ENCODE results near the gene CNIH2.
"Not testable (repeated sequence)": the region's sequence is repeated elsewhere in the genome, so short reads cannot be mapped to it uniquely, and the experiment has no call there.

CNIH2 gene

DNA sequence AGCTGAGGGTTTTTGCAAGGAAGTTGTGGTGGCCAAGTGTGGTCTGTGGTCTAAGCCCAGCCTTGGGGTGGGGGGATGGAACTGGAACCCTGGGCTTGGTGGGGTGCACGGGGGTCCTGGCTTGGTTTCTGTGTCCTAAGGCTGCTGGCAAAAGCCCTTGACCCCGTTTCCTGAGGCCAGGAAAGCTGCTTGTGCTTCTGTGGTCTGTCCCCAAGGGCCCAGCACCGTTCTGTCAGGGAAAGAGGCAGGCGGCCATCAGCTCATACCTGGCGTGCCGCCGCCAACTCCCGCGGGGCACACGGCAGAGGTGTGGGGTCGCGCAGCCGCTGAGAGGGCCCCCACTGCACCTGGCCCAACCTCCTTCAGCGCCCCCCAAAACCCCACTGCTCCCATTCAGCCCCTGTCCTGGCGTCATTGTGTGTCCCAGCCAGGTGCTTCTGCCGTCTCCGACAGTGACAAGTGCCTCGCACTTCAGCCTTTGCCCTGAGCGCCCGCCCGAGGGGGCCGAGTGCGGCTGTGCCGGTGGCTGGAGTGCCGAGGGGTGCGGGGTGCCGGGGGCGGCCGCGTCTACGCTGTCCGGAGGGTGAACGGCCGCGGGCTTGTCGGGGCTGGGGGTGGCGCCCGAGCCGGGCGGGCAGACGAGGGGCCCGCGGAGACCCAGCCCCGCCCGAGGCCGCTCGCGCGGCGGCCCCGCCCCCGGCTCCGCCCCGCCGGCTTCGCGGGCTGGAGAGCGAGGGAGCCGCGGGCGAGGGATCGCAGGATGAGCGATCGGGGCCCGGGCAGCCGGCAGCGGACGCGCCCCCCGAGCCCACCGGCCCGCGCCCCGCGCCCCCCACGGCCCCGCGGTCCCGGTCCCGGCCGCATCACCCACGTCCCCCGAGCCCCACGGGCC lies at the start of gene CNIH2:
Gene CNIH2 (plus strand): TSS at position 705 of the 892 bp plus-strand sequence. CDS start 282 bp downstream, outside the sequence.
- no peak for DNase-seq (ENCODE audit: low spot score)

DNA sequence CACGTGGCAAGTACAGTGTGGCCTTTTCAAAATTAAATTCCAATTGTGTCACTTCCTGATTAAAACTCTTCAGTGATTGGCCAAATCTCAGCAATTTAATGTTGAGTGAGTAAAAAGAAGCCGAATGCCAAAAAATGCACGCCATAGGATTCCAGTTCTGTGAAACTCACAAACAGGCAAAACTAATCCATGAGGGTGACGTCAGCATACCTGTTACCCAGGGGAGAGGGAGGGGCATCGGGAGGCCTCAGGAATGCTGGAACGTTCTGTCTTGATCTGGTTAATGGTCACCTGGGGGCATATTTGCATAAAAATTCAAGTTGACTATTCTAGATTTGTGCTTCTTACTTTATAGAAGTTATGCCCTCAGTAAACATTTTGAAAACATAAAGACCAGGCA lies 49.5 kb upstream of the CNIH2 start:
- DNase-seq (ENCODE audit: low spot score) = no peak

DNA sequence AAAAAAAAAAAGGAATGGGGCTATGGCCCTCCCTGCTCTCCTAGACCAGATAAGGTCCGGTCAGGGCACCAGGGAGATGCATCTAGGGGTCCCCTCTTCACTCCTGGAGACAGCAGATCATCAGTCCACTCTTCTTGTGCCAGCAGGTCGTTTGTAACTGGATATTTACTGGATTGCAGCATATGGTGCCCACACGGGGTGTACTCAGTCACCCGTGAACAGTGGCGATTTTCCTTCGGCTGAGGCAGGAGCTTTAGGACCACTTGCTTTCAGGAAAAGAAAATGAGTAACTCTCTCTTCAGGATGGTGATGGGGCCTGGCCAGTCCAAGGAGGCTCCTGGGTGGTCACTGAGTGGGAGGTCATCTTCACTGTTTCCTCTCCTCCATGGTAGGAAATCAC lies 47.8 kb upstream of the CNIH2 start:
- DNase-seq (ENCODE audit: low spot score) = no peak

DNA sequence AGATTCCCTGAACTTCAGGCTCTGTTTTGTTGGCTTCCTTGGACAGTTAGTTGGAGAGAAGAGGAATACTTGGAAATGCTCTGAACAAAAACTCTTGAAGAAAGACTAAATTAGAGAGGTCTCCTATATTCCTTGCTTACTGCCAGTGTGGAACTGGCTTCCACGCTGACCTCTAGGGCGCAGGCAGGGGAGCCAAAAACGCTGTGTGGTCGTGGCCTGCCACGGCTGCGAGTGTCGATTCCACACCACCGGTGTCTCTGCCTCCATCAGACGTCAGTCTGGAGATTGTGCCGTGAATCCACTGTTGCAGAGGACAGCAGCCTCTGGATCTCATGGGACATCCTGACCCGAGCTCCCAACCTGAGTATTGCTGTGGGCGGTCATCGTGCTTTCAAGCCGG lies 47.0 kb upstream of the CNIH2 start:
- no peak for DNase-seq (ENCODE audit: low spot score)

DNA sequence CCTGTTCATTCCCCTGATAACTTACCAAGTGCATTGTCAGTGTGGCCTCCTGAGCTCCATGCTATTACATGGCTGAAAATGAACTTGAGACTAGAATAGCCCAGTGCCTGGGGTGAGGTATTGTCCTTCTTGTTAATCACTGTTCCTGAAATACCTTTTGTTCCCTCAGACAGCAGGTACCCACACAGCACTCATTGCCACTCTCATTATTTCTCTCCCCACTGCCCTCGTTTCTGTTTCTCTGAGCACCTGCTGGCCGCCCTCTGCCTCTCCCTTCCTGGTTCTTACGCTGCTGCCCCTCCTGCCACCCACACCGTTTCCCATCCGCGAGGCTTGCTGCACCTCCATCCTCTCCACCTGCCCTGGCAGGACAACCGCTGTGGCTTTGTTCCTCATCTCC lies 46.4 kb upstream of the CNIH2 start:
- DNase-seq (ENCODE audit: low spot score) = no peak

DNA sequence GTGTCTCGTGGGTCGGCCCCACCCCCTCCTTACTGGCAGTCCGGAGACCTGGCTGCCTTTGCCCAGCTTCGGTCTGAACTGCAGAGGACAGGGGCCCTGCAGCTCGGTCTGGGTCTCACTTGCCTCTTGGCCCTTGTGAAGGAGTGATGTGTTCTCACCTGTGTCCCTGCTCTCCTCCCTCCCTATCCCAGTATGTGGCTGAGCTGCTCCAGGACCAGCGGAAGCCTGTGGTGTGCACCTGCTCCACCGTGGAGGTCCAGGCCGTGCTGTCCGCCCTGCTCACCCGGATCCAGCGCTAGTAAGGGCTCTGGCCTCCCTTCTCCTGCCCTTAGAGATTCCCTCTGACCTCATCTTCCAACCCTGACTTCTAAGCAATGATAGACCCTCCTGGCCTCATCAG lies 45.2 kb upstream of the CNIH2 start:
- DNase-seq (ENCODE audit: low spot score) = no peak

DNA sequence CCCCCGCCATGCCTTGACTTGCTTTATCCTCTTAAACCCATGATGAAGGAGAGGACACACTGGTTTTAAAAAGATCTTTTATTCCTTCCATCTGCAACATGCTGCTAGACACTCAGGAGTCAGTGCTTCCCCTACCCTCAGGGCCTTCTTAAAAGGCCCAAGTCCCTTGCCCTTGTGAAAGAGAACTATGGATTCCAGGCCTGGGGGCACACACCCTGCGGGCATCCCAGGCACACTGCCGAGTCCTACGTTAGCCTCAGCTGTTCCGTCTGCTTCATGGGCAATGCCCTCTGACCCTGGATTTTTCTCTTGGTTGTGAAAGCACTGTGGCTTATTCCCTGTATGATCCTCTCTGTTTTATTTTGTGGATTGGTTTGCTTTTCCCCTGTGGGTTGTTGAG lies 44.7 kb upstream of the CNIH2 start:
- DNase-seq (ENCODE audit: low spot score) = no peak

DNA sequence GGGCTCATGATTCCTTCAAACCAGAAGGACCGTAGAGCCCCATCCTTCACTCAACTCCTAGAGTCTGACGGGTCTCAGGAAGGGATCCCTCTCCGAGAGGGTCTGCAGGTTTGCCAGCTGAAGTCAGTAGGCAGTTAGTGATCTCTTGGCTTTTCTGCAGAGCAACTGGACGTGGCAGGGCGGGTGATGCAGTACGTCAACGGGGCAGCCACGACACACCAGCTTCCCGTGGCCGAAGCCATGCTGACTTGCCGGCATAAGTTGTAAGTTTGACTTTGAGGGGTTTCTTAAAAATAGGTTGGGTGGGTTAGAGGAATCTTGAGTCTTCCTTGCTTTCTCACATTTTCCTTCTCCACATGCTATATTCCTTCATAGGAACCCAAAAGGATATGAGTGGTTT lies 42.8 kb upstream of the CNIH2 start:
- no peak for DNase-seq (ENCODE audit: low spot score)

DNA sequence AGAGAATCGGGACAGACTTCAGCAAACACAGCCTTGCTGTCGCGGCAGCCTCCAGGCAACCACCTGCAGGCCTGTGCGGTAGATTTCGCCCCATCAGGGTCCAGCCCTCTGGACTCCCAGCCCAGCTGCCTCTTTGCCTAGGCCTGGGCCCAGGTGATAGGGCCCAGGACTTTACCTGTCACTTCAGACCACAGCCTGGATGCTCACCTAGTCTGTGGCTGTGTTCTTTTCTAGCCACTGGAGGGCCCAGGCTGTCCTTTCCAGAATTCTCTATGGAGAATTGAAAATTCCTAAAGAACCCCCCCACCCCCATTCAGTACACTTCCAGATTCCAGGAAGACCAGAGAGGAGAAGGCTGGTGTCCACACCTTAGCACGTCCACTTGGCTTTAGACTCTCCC lies 40.1 kb upstream of the CNIH2 start:
- no peak for DNase-seq (ENCODE audit: low spot score)

DNA sequence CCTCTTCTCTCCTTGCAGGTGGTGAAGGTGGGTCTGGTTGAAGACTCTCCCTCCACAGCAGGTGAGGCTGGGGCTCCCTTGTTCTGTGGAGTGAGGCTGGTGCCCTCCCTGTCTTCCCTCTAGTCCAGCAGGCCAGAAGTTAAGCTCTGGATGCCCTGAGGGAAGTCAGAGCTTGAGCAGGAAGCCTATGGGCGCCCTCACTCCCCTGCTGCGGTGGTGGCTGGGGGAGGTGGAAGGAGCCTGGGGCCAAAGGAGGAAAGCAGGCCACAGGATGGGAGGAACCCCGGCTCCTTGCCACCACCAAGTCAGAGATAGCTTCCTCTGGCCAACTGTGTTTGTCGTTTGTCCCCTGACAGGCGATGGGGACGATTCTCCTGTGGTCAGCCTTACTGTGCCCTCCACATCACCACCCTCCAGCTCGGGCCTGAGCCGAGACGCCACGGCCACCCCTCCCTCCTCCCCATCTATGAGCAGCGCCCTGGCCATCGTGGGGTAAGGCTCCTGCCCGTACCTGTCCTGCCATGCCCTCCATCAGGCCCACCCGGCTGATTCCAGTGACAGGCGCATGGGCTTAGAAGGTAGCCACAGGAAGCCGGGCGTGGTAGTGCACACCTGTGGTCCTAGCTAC lies 39.1 kb upstream of the CNIH2 start:
- DNase-seq (ENCODE audit: low spot score) = no peak

DNA sequence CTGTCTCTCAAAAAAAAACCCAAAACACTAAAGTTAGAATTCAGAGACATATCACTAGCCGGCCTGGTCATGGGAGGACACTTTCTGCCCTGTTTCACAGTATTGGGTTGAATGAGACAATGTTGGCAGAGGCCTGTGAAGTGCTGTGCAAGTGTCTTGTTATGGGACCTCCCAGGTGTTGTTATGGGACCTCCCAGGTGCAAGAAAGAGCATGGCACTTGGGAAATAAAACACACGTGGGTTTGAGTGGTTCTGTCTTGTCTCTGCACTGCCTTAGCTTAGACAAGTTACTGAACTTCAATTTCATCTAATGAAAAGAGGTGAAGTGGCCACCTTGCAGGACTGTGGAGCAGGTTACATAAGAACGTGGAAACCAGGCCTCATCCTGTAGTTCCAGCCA lies 38.5 kb upstream of the CNIH2 start:
- DNase-seq (ENCODE audit: low spot score) = no peak

DNA sequence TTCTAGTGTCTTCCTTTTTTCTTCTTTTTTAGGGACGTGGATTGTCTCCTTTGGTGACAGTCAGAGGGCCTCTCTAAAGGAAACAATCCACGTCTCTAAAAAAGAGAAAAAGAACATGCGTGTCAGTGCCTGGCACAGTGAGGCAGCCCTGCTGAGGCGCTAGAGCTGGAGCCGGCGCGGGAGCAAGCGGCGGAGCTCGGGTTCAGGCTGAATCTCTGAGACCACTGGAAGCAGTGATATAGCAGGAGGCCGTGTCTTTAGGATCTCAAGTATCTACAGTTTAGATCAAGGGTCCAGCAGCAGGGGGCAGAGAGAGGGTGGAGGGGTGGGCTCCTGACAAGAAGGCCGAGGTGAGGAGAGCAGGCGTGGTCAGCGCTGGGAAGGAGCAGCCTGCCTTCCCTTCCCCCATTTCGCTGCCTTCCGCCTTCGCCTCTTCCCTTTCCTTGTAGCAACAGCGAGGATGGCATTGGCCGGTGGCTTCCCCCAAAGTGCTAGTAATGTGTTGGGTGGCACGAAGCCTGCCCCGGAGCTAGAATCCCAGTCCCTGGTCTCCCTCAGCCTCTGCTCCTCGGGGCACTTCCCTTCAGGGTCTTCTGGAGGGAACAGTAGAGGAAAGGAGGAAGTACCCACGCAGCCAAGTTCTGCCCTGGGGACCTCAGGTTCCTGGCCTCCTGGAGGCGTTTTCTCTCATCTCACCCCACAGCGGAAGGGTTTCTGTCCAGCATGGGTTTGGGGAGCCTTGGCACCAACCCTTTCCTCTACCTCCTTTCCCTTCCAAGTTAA lies 37.8 kb upstream of the CNIH2 start:
- no peak for DNase-seq (ENCODE audit: low spot score)

DNA sequence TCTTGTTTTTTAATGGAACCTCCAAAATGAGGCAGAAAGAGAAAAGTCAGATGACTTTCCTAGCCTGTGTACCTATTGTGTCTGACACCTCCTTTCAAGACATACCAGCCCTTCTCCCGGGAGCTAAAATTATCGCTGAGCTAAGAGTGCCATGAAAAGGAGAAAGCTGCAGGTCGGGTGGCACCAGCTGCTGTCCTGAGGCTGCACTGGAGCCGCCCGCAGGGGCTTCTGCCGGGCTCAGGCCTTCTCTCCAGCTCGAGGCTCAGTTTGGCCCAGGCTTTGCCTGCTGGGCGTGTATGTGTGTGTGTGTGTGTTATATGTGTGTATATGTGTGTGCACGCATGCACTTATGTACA lies 37.2 kb upstream of the CNIH2 start:
- DNase-seq (ENCODE audit: low spot score) = no peak

DNA sequence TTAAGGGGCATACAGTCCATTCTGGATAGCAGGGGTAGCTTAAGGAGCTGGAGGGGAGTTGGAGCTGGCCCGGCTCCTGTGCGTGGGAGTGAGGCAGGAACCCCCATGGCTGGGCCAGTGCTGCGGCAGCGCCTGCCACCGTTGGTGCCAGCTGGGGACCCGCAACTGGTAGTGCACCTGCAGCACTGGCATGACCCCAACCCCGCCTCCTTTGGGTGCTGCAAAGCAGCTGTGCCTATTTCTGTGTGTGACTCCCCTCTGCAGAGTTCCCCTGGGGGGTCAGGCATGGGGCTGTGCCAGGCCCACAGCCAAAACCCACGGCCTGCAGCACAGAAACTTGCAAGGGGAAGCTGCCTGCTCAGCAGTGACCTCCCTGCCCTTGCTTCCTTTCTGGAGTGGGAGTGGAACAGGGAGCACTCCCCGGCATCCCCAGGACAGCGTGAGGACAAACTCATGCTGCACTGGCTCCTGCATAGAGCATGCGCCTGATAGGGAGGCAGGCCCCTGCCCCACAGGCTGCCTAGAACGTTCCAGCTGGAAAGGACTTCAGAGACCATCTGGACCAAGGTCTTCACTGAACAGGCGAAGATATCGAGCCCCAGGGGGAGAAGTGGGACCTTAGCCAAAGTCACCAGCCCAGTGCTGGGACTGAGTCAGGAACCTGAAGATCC lies 35.7 kb upstream of the CNIH2 start:
- DNase-seq (ENCODE audit: low spot score) = no peak

DNA sequence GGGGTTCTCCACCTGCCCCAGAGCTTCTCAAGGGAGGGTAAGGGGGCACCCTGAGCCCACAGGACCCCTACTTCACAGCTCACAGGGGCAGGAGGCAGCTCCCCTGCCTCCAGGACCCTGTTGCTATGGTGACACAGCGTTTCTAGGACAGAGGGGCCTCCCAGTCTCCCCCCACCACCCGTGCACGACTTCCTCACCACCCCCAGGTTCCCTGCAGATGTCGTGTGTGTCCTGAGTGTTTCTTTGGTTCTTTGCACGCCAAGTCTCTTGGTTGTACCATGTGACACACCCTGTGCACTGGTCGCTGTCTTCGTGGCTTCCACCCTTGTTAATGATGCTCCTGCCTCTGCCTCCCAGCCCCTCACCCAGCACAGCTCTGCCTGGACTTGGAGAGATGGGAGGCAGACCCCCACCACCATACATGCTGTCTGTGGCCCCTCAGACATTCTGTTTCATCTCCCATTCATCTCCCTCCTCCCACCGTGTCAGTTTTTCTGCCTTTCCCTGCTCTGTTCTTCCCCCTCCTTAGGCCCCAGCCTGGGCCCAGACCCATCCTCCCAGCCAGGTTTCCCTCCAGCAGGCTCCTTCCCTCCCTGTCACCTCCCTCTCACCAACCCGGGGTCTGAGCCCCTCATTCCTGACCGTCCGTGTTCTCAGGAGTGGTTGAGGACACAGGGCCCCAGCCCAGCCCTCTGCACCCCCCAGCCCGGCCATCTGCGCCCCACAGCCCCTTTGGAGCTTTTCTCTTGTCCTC lies 34.0 kb upstream of the CNIH2 start:
- no peak for DNase-seq (ENCODE audit: low spot score)

DNA sequence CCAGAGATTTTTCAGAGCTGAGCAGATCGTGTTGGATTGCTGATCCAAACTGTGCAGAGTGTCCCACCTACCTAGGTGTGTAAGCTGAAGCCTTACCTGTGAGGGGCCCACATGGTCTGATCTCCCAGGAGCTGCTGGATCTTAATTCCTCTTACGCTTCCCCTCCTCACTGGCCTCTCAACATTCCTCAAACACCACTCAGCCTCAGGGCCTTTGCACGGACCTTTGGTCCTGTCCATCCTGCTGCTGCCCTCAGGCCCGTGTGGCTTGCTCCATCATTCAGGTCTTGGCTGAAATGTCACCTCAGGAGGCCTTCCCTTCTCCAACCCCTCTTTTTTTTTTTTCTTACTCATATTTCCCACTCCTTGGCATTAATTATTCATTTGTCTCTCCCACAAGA lies 30.7 kb upstream of the CNIH2 start:
- DNase-seq (ENCODE audit: low spot score) = no peak

DNA sequence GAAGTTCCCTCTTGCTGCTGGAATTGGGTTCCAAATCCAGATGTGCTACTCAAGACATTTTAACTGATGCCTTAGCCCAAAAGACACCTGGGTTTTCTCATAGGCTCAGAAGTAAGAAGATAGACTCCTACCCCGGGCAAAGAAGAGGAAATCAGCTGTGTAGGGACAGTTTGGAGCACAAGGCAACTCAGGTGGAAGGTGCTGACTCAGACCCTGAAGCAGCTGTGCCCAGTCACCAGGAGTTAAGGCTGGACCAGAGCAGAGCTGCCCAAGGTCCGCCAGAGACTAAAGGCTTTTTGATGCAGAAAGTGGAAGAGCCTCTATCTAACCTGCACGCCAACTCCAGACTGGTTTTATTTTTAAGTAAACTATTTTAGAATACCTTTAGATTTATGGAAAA lies 30.2 kb upstream of the CNIH2 start:
- no peak for DNase-seq (ENCODE audit: low spot score)

DNA sequence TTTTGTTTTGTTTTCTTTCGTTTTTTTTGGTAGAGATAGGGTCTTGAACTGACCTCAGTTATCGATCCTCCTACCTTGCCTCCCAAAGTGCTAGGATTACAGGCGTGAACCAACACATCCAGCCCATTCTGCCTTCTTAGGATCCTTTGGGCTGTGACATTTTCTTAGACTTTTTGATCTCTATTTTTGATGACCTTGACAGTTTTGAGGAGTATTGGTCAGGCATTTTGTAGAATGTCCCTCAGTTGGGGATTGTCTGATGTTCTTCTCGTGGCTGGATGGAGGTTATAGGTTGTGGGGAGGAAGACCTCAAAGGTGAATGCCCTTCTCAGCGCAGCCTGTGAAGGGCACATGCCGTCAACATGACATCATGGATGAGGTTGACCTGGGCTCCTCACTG lies 29.1 kb upstream of the CNIH2 start:
- no peak for DNase-seq (ENCODE audit: low spot score)

DNA sequence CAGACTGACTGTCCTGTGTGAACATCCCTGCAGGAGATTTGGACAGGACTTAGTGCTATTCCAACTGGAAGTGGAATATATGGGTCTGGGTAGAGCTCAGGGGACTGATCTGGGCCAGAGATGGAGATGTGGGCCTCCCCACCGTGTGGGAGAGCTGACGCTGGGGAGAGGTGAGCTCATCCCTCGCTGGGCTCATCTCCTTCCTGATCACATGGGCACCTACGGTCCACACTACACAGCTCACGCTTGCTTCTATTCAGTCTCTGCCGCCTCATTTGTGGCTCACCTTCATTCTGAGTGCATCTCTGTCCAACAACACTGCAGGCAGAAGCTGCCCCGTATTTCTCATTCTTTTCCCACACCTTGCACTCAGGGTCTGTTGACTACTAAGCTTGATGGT lies 26.2 kb upstream of the CNIH2 start:
- DNase-seq (ENCODE audit: low spot score) = no peak

DNA sequence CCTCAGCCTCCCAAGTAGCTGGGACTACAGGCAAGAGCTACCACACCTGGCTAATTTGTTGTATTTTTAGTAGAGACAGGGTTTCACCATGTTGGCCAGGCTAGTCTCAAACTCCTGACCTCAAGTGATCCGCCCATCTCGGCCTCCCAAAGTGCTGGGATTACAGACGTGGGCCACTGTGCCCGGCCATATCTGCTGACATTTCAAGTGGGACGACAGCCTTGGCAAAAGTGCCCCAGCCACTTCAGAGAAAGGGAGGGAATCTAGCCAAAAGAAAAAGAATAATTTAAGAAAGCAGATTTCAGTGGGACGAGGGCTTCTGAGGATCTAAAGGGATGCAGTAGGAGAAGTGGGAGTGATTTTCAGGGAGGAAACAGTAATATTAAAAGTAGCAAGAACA lies 24.9 kb upstream of the CNIH2 start:
- not testable (repeated sequence) for DNase-seq (ENCODE audit: low spot score)

DNA sequence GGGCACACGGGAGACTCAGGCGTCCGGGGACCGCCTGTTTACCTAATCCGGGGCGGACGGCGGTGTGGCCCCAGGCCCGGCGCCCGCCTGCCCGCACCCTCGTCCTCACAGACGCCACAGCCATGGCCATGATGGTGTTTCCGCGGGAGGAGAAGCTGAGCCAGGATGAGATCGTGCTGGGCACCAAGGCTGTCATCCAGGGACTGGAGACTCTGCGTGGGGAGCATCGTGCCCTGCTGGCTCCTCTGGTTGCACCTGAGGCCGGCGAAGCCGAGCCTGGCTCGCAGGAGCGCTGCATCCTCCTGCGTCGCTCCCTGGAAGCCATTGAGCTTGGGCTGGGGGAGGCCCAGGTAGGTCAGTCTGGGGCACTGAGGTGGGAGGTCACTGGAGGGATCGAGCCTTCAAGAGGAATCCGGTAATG lies 19.5 kb upstream of the CNIH2 start:
- no peak for DNase-seq (ENCODE audit: low spot score)

DNA sequence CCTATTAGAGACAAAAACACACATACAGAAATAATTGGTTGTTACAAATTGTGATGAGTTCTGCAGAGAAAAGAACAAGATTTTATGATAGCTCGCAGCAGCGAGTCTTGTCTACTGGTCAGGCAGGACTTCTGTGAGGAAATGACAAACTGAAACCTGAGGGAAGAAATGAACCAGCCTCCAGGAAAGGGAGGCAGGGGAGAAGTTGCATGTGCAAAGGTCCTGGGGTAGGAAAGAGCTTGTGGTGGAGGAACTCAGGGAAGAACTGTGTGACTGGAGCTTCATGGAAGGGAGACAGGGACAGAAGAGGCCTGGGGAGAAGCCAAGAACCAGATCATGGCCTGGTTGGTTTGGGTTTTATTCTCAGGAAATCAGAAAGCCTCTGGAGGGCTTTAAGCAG lies 18.8 kb upstream of the CNIH2 start:
- DNase-seq (ENCODE audit: low spot score) = no peak
